Natural killer cell (primary cell): ENCODE data around the gene RBP5. TPM values are rescaled to one million over a fixed set of nuclear protein-coding genes. Genes with fewer than 3 reads are reported as not detected.

Experiments
- ATAC-seq, 3 donors: fragments of 150-1000 bp in 2 of 3; fragments of 200-7000 bp in 1 of 3; cut with Tn5 transposase; 1 replicate in 1 of 3; 2 replicates in 2 of 3; pipeline ENCODE4 v1.10.0; 2021; ENCODE audit warnings: mild to moderate bottlenecking in 2 of 3, moderate library complexity in 2 of 3
- DNase-seq, 2 donors: peaks; one replicate each; pipeline versions ENCODE4 v3.0.0 to v3.0.0-alpha.2; 2013 to 2021; ENCODE audit warnings: mixed read lengths in 1 of 2
- H3K27ac ChIP-seq: one replicate; pipeline ENCODE4 v1.5.1; 2013; ENCODE audit warnings: mild to moderate bottlenecking, low read length
- H3K27me3 ChIP-seq: one replicate; pipeline ENCODE4 v1.6.1; 2013; ENCODE audit warnings: low read length; ENCODE audit not compliant: control insufficient read depth, insufficient read depth
- H3K36me3 ChIP-seq: one replicate; pipeline ENCODE4 v1.6.1; 2013; ENCODE audit warnings: low read length; ENCODE audit not compliant: control insufficient read depth, insufficient read depth
- H3K4me1 ChIP-seq: one replicate; pipeline ENCODE4 v1.6.1; 2013; ENCODE audit warnings: low read length; ENCODE audit not compliant: control insufficient read depth, insufficient read depth
- H3K4me3 ChIP-seq: one replicate; pipeline ENCODE4 v1.5.1; 2013; ENCODE audit warnings: low read length
- H3K9me3 ChIP-seq: one replicate; pipeline ENCODE4 v1.6.1; 2013; ENCODE audit warnings: low read length; ENCODE audit not compliant: control insufficient read depth, insufficient read depth
- H3K27ac Mint-ChIP-seq, 2 donors: one replicate each; pipeline ENCODE4 v1.8.0; 2022; ENCODE audit warnings: mild to moderate bottlenecking in 2 of 2, mixed read lengths in 2 of 2, moderate library complexity in 1 of 2
- H3K27me3 Mint-ChIP-seq, 2 donors: one replicate each; pipeline ENCODE4 v1.8.0; 2022; ENCODE audit warnings: low read depth in 2 of 2, mixed read lengths in 2 of 2
- H3K36me3 Mint-ChIP-seq: one replicate; pipeline ENCODE4 v1.8.0; 2022; ENCODE audit warnings: mixed read lengths
- H3K4me1 Mint-ChIP-seq, 2 donors: one replicate each; pipeline ENCODE4 v1.8.0; 2022; ENCODE audit warnings: mixed read lengths in 2 of 2
- H3K4me3 Mint-ChIP-seq: one replicate; pipeline ENCODE4 v1.8.0; 2022; ENCODE audit warnings: mild to moderate bottlenecking, moderate library complexity, mixed read lengths
- H3K9me3 Mint-ChIP-seq, 2 donors: one replicate each; pipeline ENCODE4 v1.8.0; 2022; ENCODE audit warnings: mixed read lengths in 2 of 2
- CTCF ChIP-seq: fragments of 200-600 bp; IDR thresholded peaks from one replicate; pipeline ENCODE4 v1.8.0; 2022; ENCODE audit warnings: antibody characterized with exemption
- WGBS: methylation state at CpG from one replicate; pipeline ENCODE4 v1.1.7; 2013; ENCODE audit warnings: missing lambda C conversion rate; ENCODE audit not compliant: insufficient coverage; 5-methylcytosine and 5-hydroxymethylcytosine counted together
- intact Hi-C: fragments of 100-400 bp; cut with micrococcal nuclease; formaldehyde crosslinking; loops from one replicate; pipeline ENCODE4 v1.14.2; 2022
- total RNA-seq, 4 donors: library from RNA; stranded (reverse); fragments of 120-200 nt in 1 of 4; gene quantifications; one replicate each; pipeline versions ENCODE4 v1.2.3 to v1.2.4, GENCODE V29; 2013 to 2022

Gene RBP5
- total RNA-seq, 3 donors from 2014 or later (not counting 1 experiment from before 2014, with no cell fraction given) = not detected

- Histone ChIP-seq H3K27ac (no peak overlapping the region), H3K36me3 (peaks cover 21% of the 10 kb centered on the region), H3K27me3 (no peaks in the 10 kb centered on the region), H3K4me3 (no peak overlapping the region), H3K4me1 (peaks cover 14% of the 10 kb centered on the region), H3K9me3 (no peaks in the 10 kb centered on the region)
- H3K27ac Mint-ChIP-seq = peak overlapping the region in 1 of 2 donors; percentile 61
- no peak overlapping the region for H3K4me3 Mint-ChIP-seq
- intact Hi-C loops = loop anchor here (1.0 kb wide), 2 partner anchors 189 to 244 kb away; no protein-coding TSS in a partner anchor
- H3K27me3 Mint-ChIP-seq = no peaks in the 10 kb centered on the region
- no peaks in the 10 kb centered on the region for H3K9me3 Mint-ChIP-seq
- peak; percentile 52 to 64 (median 55) for ATAC-seq
- TF ChIP-seq CTCF = peak; percentile 85
- 57% methylated on average over 5 of the region's 5 CpGs for WGBS
- H3K4me1 Mint-ChIP-seq = peaks cover 14 to 16% of the 10 kb centered on the region in 2 donors
- no peaks in the 10 kb centered on the region for H3K36me3 Mint-ChIP-seq
- DNase-seq = peak in 1 of 2 donors; percentile 82
Observed at GRCh38 chr12:7113389-7113871, 15.3 kb downstream of the RBP5 start.

GRCh38 chr12:7112041-7112440 is 16.6 kb downstream of the RBP5 start:
- intact Hi-C loops = no loop called here
- 90% methylated on average over 2 of the region's 4 CpGs for WGBS

GRCh38 chr12:7110661-7111060 is 18.0 kb downstream of the RBP5 start:
- TF ChIP-seq CTCF = no peak
- ATAC-seq (no peak), DNase-seq (no peak)
- no peak overlapping the region for H3K27ac ChIP-seq
- peaks cover 29% of the 10 kb centered on the region for H3K4me1 ChIP-seq
- peaks cover 2 to 3% of the 10 kb centered on the region in 2 donors for H3K9me3 Mint-ChIP-seq
- peaks cover 36 to 40% of the 10 kb centered on the region in 2 donors for H3K4me1 Mint-ChIP-seq
- H3K4me3 Mint-ChIP-seq = no peak overlapping the region
- no peaks in the 10 kb centered on the region for H3K9me3 ChIP-seq
- no peak overlapping the region for H3K4me3 ChIP-seq
- WGBS = 92% methylated on average over 5 of the region's 5 CpGs
- H3K36me3 Mint-ChIP-seq = peaks cover 9% of the 10 kb centered on the region
- peaks cover 13% of the 10 kb centered on the region for H3K36me3 ChIP-seq
- H3K27ac Mint-ChIP-seq = no peak overlapping the region
- H3K27me3 ChIP-seq = no peaks in the 10 kb centered on the region
- intact Hi-C loops = no loop called here
- no peaks in the 10 kb centered on the region for H3K27me3 Mint-ChIP-seq

More at GRCh38 chr12:7112041-7112440, 16.6 kb downstream of the RBP5 start:
- ATAC-seq (no peak), DNase-seq (no peak)
- Mint-ChIP-seq H3K4me3 (no peak overlapping the region), H3K36me3 (no peaks in the 10 kb centered on the region), H3K4me1 (peaks cover 24 to 26% of the 10 kb centered on the region in 2 donors), H3K27me3 (no peaks in the 10 kb centered on the region), H3K27ac (no peak overlapping the region), H3K9me3 (no peaks in the 10 kb centered on the region)
- TF ChIP-seq CTCF = no peak
- Histone ChIP-seq H3K9me3 (no peaks in the 10 kb centered on the region), H3K4me3 (no peak overlapping the region), H3K4me1 (peaks cover 26% of the 10 kb centered on the region), H3K27me3 (no peaks in the 10 kb centered on the region), H3K27ac (no peak overlapping the region), H3K36me3 (peaks cover 21% of the 10 kb centered on the region)

GRCh38 chr12:7109572-7109920 is 19.1 kb downstream of the RBP5 start:
- 80% methylated on average over 5 of the region's 5 CpGs for WGBS
- Mint-ChIP-seq H3K9me3 (peaks cover 2 to 5% of the 10 kb centered on the region in 2 donors), H3K4me1 (peaks cover 39 to 44% of the 10 kb centered on the region in 2 donors), H3K27me3 (no peaks in the 10 kb centered on the region), H3K27ac (peak overlapping the region; percentile 84 to 96), H3K4me3 (peak overlapping the region; percentile 92), H3K36me3 (peaks cover 13% of the 10 kb centered on the region)
- no peak overlapping the region for H3K27ac ChIP-seq
- H3K27me3 ChIP-seq = no peaks in the 10 kb centered on the region
- peaks cover 29% of the 10 kb centered on the region for H3K4me1 ChIP-seq
- H3K4me3 ChIP-seq = no peak overlapping the region
- peaks cover 5% of the 10 kb centered on the region for H3K36me3 ChIP-seq
- TF ChIP-seq CTCF = no peak
- intact Hi-C loops = loop anchor here (1.0 to 5.0 kb wide), 2 partner anchors 92 to 185 kb away; partner anchors contain the start of gene LPCAT3
- DNase-seq = no peak
- no peaks in the 10 kb centered on the region for H3K9me3 ChIP-seq
- no peak for ATAC-seq
